ENCODE results near the gene PARP8.

The PARP8 gene

GRCh38 chr5:50855001-50855400 is 188.6 kb downstream of the PARP8 start:
- no peak for DNase-seq

DNA sequence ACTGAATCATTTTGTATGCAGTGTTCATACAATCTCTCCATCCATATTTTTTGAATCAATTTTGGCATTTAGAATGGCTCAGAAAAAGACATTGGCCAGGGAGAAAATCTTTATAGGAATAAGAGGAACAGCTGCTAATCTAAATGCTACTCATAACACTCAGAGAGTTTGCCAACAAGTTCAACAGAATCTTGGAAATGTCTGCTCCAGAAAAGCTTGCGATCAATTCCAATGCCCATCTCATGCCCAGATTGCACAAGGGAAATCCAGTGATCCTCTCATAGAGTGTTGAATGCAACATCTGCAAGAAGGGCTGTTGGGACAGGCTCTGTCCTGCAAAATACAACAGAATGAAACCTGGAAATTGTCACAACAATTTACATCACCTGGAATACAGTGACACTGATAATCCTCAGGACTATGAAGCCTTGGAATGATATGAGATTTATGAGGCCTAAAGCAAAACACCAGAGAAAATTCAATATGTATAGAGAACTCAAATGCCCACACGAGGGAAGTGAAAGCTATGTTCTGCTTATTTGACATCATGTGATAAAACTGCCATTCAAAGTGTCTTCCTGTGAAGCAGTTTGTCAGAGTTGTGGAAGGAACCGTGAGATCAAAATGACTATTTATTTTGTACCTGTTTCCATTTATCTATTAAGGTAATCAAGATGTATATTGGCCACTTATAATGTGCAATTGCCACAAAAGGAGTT is 190.1 kb downstream of the PARP8 start:
- no peak for DNase-seq

- DNase-seq, result no peak
Observed at GRCh38 chr5:50863534-50864170, 197.2 kb downstream of the PARP8 start.

DNA sequence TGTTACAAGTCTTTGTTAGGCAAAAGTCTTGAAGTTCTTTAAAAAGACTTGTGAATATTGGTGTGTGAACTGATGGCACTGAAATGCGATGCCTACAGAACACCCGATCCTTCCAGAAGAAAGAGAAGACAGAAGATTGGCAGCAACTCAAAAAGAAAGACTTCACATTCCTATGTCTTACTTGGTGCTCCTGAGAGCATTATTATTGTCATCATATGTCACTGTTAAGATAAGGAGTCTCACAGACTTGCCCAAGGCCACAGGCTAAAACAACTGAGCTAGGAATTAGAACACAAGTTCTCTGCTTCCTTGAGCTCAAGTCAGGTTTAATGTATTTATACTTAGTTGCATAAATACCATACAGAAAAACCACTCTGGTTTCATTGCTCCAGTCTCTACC is 198.0 kb downstream of the PARP8 start:
- no peak for DNase-seq

GRCh38 chr5:50866415-50866814 is 200.0 kb downstream of the PARP8 start:
- no peak for DNase-seq

- no peak for DNase-seq
Observed at GRCh38 chr5:50867140-50867539, 200.7 kb downstream of the PARP8 start.

GRCh38 chr5:50873595-50874277 is 207.3 kb downstream of the PARP8 start:
- no peak for DNase-seq

DNA sequence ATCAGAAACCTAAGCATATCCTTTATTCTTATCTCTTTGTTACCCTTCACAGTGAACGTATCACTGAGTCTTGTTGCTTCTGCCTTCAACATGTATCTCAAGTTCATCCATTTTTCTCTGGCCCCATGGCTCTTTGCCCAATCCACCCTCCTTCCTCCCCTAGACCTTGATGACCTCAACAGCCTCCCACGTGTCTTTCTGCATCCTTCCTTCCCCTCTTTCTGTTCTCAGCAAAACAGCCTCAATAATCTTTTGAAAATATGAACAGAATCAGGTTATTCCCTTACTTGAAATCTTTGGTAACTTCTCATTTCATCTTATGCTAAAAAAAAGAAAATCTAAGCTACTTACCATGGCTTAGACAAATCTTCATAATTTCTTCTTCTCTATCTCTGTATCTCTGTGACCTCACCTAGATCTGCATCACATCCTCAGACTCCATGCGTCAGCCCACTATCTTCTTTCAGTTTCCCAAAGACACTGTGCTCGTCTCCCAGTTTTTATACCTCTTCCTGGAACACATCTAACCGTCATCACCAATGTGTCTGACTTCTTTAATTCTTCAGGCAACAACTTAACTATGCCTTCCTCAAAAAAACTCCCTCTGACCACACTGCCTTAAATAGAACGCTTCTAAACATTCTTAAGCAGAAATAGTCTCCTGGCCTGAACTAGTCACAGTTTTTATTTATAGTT is 208.0 kb downstream of the PARP8 start:
- no peak for DNase-seq

- DNase-seq, result no peak
Observed at GRCh38 chr5:50875002-50875344, 208.5 kb downstream of the PARP8 start.

DNA sequence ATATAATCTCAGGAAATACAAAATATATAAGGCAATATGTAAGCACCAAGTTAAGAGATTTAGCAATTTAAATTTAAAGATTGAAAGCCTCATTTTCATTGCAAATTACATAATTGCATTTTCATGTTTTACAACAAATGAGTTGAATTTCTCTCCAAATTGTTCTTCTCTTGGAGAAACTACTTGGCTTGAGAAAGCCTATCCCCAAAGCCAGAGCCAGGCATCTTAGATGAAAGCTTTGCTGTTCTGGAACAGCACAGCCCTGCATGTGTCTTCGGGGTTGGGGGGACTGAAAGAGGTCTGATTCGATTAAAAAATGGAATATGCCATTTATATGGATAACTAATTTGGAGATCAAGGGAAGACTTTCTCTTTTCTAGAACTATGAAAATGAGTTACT is 212.0 kb downstream of the PARP8 start:
- no peak for DNase-seq

GRCh38 chr5:50881407-50881806 is 215.0 kb downstream of the PARP8 start:
- no peak for DNase-seq

- no peak for DNase-seq
Observed at GRCh38 chr5:50886657-50887345, 220.4 kb downstream of the PARP8 start.

GRCh38 chr5:50887889-50888633 is 221.6 kb downstream of the PARP8 start:
- DNase-seq, result no peak

- no peak for DNase-seq
Observed at GRCh38 chr5:50888751-50889150, 222.3 kb downstream of the PARP8 start.

DNA sequence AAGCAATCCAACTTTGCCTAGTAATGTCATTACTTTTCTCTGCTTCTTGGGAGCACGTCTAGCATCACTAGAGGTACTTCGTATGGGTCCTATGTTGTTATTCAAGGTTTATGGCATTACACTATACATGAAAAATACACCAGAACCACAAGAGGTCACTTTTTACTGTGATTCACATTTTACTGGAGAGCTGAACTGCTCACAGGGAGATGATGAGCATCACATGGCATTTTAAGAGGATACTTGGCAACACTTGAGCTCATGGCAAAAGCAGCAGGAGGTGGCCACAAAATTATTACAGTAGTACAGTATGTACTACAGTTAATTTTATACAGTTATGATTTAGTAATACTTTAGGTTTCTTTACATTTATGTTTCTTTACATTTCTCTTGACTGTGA is 223.4 kb downstream of the PARP8 start:
- no peak for DNase-seq

Data from SHP77 (cell line).